Uterus (tissue), 2 donors: ENCODE measurements around the gene TMEM158.

Experiments used
- CTCF ChIP-seq, 4 experiments: fragments of 200-600 bp in 2 of 4; fragments of 450-650 bp in 2 of 4; sonication (generic) in 2 of 4; IDR thresholded peaks; one replicate each; pipeline ENCODE4 v1.5.1; 2016 to 2019; ENCODE audit warnings: antibody characterized with exemption in 4 of 4, mild to moderate bottlenecking in 2 of 4, moderate library complexity in 1 of 4
- POLR2A ChIP-seq, 2 donors: fragments of 450-650 bp; IDR thresholded peaks; one replicate each; pipeline ENCODE4 v1.6.1; 2016; ENCODE audit warnings: antibody characterized with exemption in 2 of 2, mild to moderate bottlenecking in 1 of 2, moderate library complexity in 1 of 2

- TF ChIP-seq POLR2A (IDR thresholded peaks at IDR 0.05) (no peak), CTCF (IDR thresholded peaks at IDR 0.05) (no peak)
Observed at GRCh38 chr3:45218578-45219390, 7.3 kb downstream of the TMEM158 start.
